Testis (tissue), 3 donors: ENCODE results near the gene SLC38A3. TPM values are rescaled to one million over a fixed set of nuclear protein-coding genes. Genes with fewer than 3 reads are reported as not detected.

Experiments
- DNase-seq: peaks from one replicate; pipeline ENCODE4 v3.0.0-alpha.2; 2019
- H3K27ac ChIP-seq, 2 donors: fragments of 200-600 bp; sonication (generic); one replicate each; pipeline ENCODE4 v1.5.1; 2019
- H3K27me3 ChIP-seq: fragments of 200-600 bp; sonication (generic); one replicate; pipeline ENCODE4 v1.5.1; 2019
- H3K36me3 ChIP-seq: fragments of 200-600 bp; sonication (generic); one replicate; pipeline ENCODE4 v1.5.1; 2017; ENCODE audit warnings: low read depth; ENCODE audit errors: missing control alignments
- H3K4me1 ChIP-seq: fragments of 200-600 bp; sonication (generic); one replicate; pipeline ENCODE4 v1.5.1; 2019
- H3K4me3 ChIP-seq, 2 donors: fragments of 200-600 bp; sonication (generic); one replicate each; pipeline ENCODE4 v1.5.1; 2017 to 2019
- H3K9me3 ChIP-seq: fragments of 200-600 bp; sonication (generic); one replicate; pipeline ENCODE4 v1.5.1; 2017
- CTCF ChIP-seq, 3 experiments: fragments of 450-650 bp in 2 of 3; fragments of 200-600 bp in 1 of 3; sonication (generic) in 1 of 3; IDR thresholded peaks; one replicate each; pipeline ENCODE4 v1.5.1; 2016 to 2019; ENCODE audit warnings: antibody characterized with exemption in 3 of 3, mild to moderate bottlenecking in 2 of 3, moderate library complexity in 1 of 3
- POLR2A ChIP-seq: fragments of 450-650 bp; IDR thresholded peaks from one replicate; pipeline ENCODE4 v1.6.1; 2017; ENCODE audit warnings: antibody characterized with exemption, mild to moderate bottlenecking, moderate library complexity
- WGBS, 2 donors: methylation state at CpG; one replicate each; pipeline ENCODE4 v1.1.5; 2018; 5-methylcytosine and 5-hydroxymethylcytosine counted together
- intact Hi-C: fragments of 100-400 bp; cut with DNase I; formaldehyde crosslinking; loops from one replicate; pipeline ENCODE4 v1.15.1; 2023; ENCODE audit warnings: low total_unique reads
- polyA plus RNA-seq: library from polyadenylated mRNA; stranded (reverse); fragments of 350-450 nt; fragmentation: Illumina TruSeq; extraction: RNeasy Lipid Tissue Mini Kit (QIAGEN cat#74804); gene quantifications from one replicate; pipeline ENCODE4 v1.2.3, GENCODE V29; 2014; ENCODE audit warnings: low read depth, low replicate concordance; ENCODE audit not compliant: insufficient read depth
- total RNA-seq, 2 donors: library from RNA; depleted of rRNA; stranded (reverse); fragments of >200 nt; gene quantifications; one replicate each; pipeline ENCODE4 v1.2.3, GENCODE V29; 2016

Gene SLC38A3
- total and polyA plus RNA-seq, 3 donors from 2014 or later = 3.4 to 5.4 (median 4.3) TPM

GRCh38 chr3:50221051-50221410 is 16.0 kb downstream of the SLC38A3 start:
- 79 to 88% methylated on average over 4 of the region's 4 CpGs for WGBS, 2 donors
- DNase-seq = no peak

DNA sequence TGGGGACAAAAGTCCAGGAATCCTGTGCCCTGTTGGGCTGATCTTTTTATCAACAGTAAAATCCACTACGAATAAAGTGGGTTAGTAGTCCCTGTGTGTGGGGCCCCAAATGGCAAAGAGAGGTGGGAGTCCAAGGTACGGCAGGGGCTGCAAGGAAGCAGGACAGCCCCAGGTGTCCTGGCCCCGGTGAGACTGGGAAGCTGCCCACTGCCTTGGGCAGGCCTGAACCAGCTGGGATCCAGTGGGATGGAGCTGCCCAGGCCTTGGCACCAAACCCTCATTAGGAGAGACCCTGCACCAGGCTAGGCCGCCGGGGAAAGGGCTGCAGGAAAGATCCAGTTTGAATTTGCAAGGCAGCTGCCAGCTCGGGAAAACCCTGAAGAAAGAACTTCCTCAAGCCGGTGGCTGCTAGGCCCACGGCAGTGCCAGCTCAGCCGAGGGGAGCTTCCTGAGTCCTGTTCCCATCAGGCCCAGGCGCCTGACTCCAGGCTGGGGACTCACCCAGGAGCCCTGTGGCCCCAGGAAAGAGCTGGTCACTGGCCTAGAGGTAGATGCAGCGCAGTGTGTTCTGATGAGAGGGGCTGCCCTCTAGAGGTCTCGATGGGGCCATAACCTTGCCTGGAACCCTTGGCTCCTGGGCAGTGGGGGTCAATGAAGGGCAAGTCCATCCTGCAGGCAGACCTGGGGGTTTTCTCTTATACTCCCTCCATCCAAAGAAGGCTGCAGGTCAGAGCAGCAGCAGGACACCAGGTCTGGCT is 16.5 kb downstream of the SLC38A3 start:
- Histone ChIP-seq H3K27ac (no peak overlapping the region), H3K4me3 (no peak overlapping the region), H3K9me3 (no peaks in the 10 kb centered on the region), H3K36me3 (no peaks in the 10 kb centered on the region), H3K27me3 (no peaks in the 10 kb centered on the region), H3K4me1 (peaks cover 4% of the 10 kb centered on the region)
- 80 to 93% methylated on average over 12 of the region's 12 CpGs for WGBS, 2 donors
- TF ChIP-seq POLR2A (no peak), CTCF (IDR thresholded peaks at IDR 0.05) (no peak)
- no peak for DNase-seq
- intact Hi-C loops = no loop called here

More at GRCh38 chr3:50221051-50221410, 16.0 kb downstream of the SLC38A3 start:
- no peaks in the 10 kb centered on the region for H3K36me3 ChIP-seq
- no peaks in the 10 kb centered on the region for H3K9me3 ChIP-seq
- TF ChIP-seq CTCF (IDR thresholded peaks at IDR 0.05) = no peak
- no peak for TF ChIP-seq POLR2A
- H3K4me1 ChIP-seq = peaks cover under 1% of the 10 kb centered on the region
- no peaks in the 10 kb centered on the region for H3K27me3 ChIP-seq
- no peak overlapping the region for H3K27ac ChIP-seq
- intact Hi-C loops = no loop called here
- no peak overlapping the region for H3K4me3 ChIP-seq

DNA sequence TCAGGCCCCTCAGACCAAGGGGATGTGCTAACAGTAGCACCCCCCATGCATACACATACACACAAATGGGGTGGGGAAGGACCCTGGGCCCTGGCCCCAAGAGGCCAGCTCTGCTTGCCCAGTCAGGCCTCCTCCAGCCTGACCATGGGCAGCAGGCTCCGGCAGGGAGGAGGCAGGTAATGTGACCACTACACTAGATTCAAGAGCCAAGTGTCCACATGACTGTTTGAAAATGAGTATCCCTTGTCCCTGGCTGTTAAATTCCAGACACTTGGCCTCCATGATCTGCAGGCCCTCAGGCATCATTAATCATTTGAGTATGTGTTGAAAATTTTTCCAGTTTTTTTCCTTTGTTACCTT is 17.1 kb downstream of the SLC38A3 start:
- Histone ChIP-seq H3K4me1 (peaks cover 8% of the 10 kb centered on the region), H3K27ac (no peak overlapping the region), H3K27me3 (no peaks in the 10 kb centered on the region), H3K9me3 (no peaks in the 10 kb centered on the region), H3K4me3 (no peak overlapping the region), H3K36me3 (no peaks in the 10 kb centered on the region)
- intact Hi-C loops = no loop called here
- DNase-seq = no peak
- WGBS, 2 donors = 40 to 87% methylated on average over 1 of the region's 1 CpG
- no peak for TF ChIP-seq CTCF (IDR thresholded peaks at IDR 0.05)
- TF ChIP-seq POLR2A = no peak

GRCh38 chr3:50224639-50225038 is 19.6 kb downstream of the SLC38A3 start:
- Histone ChIP-seq H3K4me3 (no peak overlapping the region), H3K36me3 (no peaks in the 10 kb centered on the region), H3K27ac (no peak overlapping the region), H3K27me3 (no peaks in the 10 kb centered on the region), H3K4me1 (peaks cover 13% of the 10 kb centered on the region), H3K9me3 (no peaks in the 10 kb centered on the region)
- DNase-seq = no peak
- intact Hi-C loops = loop anchor here (5.0 kb wide), 1 partner anchor 32 kb away; the partner anchor contains the start of gene GNAT1
- WGBS, 2 donors = 74 to 80% methylated on average over 5 of the region's 5 CpGs
- no peak for TF ChIP-seq CTCF (IDR thresholded peaks at IDR 0.05)

- Histone ChIP-seq H3K9me3 (no peaks in the 10 kb centered on the region), H3K4me3 (peak overlapping the region; percentile 49 to 69), H3K27me3 (no peaks in the 10 kb centered on the region), H3K27ac (peak overlapping the region; percentile 62 to 65), H3K36me3 (no peaks in the 10 kb centered on the region), H3K4me1 (peaks cover 13% of the 10 kb centered on the region)
- 0% methylated on average over 21 to 40 of the region's 40 CpGs for WGBS, 2 donors
- TF ChIP-seq POLR2A (no peak), CTCF (IDR thresholded peaks at IDR 0.05) (no peak)
- intact Hi-C loops = loop anchor here (5.0 kb wide), 1 partner anchor 35 kb away; the partner anchor contains the start of gene GNAT1
- peak; percentile 52 for DNase-seq
Measured at GRCh38 chr3:50226888-50227389, 21.9 kb downstream of the SLC38A3 start.
